NB4 (cell line): ENCODE data around the gene PGPEP1.
"Not testable (repeated sequence)": the region's sequence is repeated elsewhere in the genome, so short reads cannot be mapped to it uniquely, and the experiment has no call there.

Source experiments
- DNase-seq: peaks from one replicate; pipeline ENCODE4 v3.0.0; 2010; ENCODE audit warnings: low read depth
- H3K4me3 ChIP-seq: one replicate; pipeline ENCODE4 v1.5.1; 2011; ENCODE audit warnings: mild to moderate bottlenecking, low read depth, low read length, moderate library complexity
- CTCF ChIP-seq: IDR thresholded peaks from one replicate; pipeline ENCODE4 v1.5.1; 2012; ENCODE audit warnings: low read depth, low read length
- MAX ChIP-seq: IDR thresholded peaks from 2 replicates; pipeline ENCODE4 v1.6.1; 2011; ENCODE audit warnings: low read depth, low read length
- MYC ChIP-seq: IDR thresholded peaks from 2 replicates; pipeline ENCODE4 v1.6.1; 2011; ENCODE audit warnings: low read depth, low read length
- POLR2A ChIP-seq: IDR thresholded peaks from 2 replicates; pipeline ENCODE4 v1.6.1; 2011; ENCODE audit warnings: mild to moderate bottlenecking; ENCODE audit not compliant: insufficient read length; ENCODE audit errors: extremely low read depth

PGPEP1 gene

GRCh38 chr19:18396471-18397241 lies 56.3 kb downstream of the PGPEP1 start:
- no peak for TF ChIP-seq CTCF
- TF ChIP-seq MAX, result no peak
- TF ChIP-seq MYC, result no peak

GRCh38 chr19:18397242-18398202 lies 57.1 kb downstream of the PGPEP1 start, which contains the start of gene LRRC25:
LRRC25 (minus strand) TSS chr19:18397622; CDS start chr19:18396963, 659 bp downstream.
- no peak within 1 kb of the TSS for H3K4me3 ChIP-seq
- DNase-seq, result peak; percentile 89

More at GRCh38 chr19:18396471-18397241, 56.3 kb downstream of the PGPEP1 start:
- no peak overlapping the region for H3K4me3 ChIP-seq
- DNase-seq, result no peak

GRCh38 chr19:18399008-18399407 lies 58.6 kb downstream of the PGPEP1 start:
- no peak overlapping the region for H3K4me3 ChIP-seq
- no peak for DNase-seq
- no peak for TF ChIP-seq POLR2A
- TF ChIP-seq MAX, result no peak
- TF ChIP-seq MYC, result no peak
- TF ChIP-seq CTCF, result no peak

More at GRCh38 chr19:18397242-18398202, 57.1 kb downstream of the PGPEP1 start, which contains the start of gene LRRC25:
- no peak for TF ChIP-seq POLR2A
- no peak for TF ChIP-seq MYC
- no peak for TF ChIP-seq MAX
- TF ChIP-seq CTCF, result no peak

- peak; percentile 62; the same call in 1 of the 2 replicates for TF ChIP-seq MAX
- TF ChIP-seq CTCF, result peak; percentile 64
- TF ChIP-seq MYC, result 0 out of 2 replicates have a peak, but pooled peaks have one; percentile 56
- TF ChIP-seq POLR2A, result peak; percentile 30
- peak; percentile 98 for DNase-seq
- H3K4me3 ChIP-seq, result no peak overlapping the region
Measured at GRCh38 chr19:18401580-18402112, 61.2 kb downstream of the PGPEP1 start.

DNA sequence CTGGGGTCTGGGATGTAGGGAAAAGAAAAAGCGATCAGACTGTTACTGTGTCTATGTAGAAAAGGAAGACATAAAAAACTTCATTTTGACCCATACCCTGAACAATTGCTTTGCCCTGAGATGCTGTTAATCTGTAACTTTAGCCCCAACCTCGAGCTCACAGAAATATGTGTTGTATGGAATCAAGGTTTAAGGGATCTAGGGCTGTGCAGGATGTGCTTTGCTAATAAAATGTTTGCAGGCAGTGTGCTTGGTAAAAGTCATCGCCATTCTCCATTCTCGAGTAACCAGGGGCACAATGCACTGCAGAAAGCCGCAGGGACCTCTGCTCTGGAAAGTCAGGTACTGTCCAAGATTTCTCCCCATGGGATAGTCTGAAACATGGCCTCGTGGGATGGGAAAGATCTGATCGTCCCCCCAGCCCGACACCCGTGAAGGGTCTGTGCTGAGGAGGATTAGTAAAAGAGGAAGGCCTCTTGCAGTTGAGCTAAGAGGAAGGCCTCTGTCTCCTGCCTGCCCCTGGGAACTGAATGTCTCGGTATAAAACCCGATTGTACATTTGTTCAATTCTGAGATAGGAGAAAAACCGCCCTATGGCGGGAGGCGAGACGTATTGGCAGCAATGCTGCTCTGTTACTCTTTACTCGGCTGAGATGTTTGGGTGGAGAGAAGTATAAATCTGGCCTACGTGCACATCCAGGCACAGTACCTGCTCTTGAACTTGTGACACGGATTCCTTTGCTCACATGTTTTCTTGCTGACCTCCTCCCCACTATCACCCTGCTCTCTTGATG lies 62.3 kb downstream of the PGPEP1 start:
- H3K4me3 ChIP-seq, result not testable (repeated sequence)
- DNase-seq, result peak; percentile 42

DNA sequence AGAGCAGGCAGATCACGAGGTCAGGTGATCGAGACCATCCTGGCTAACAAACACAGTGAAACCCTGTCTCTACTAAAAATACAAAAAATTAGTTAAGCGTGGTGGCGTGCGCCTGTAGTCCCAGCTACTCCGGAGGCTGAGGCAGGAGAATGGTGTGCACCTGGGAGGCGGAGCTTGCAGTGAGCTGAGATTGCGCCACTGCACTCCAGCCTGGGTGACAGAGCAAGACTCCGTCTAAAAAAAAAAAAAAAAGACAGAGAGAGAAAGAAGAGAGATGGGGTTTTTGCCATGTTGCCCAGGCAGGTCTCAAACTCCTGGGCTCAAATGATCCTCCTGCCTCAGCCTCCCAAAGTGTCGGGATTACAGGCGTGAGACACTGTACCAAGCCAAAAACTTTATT lies 65.4 kb downstream of the PGPEP1 start:
- not testable (repeated sequence) for H3K4me3 ChIP-seq, DNase-seq
